GM10248 (cell line): ENCODE measurements around the gene LDLRAD3.

ENCODE experiments used
- CTCF ChIA-PET: fragments of 300-600 bp; sonication (Branson Sonifier 250); formaldehyde crosslinking; extraction: SDS; loops from one replicate; lab custom pipeline; 2021; ENCODE audit warnings: antibody characterized with exemption; lab: Yijun Ruan, JAX
- POLR2A ChIA-PET: fragments of 350-650 bp; sonication (Branson Sonifier 250); formaldehyde crosslinking; extraction: SDS; loops from one replicate; lab custom pipeline; 2020; ENCODE audit warnings: antibody characterized with exemption; lab: Yijun Ruan, JAX
- DNase-seq: peaks from one replicate; pipeline ENCODE4 v3.0.0; 2012; ENCODE audit errors: extremely low spot score
- TF ChIP-seq, protein P1 (sequence below): IDR thresholded peaks from 2 replicates; pipeline ENCODE4 v1.5.1; 2012; ENCODE audit warnings: mild to moderate bottlenecking, low read depth; ENCODE audit errors: extremely low read depth, missing control alignments, control extremely low read depth

Gene LDLRAD3

DNA sequence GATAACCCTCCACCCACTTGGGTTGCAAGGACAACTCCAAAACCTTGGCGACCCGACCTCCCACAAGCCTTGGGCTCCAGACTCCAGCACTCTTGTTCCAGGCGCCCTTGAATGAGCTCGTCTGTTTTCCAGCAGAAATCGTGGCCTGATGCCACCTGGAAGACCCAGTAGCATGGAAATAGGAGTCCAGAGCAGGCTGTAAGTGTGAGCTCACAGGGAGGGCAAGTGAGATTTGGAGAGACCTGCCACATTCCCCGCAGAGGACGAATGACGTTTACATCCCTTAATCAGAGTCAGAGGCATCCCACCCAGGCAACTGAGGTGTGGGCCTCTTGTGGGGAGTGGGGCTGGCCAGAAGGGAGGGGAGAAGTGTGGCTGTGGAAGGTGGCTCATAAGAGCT lies 71.9 kb downstream of the LDLRAD3 start:
- DNase-seq, result no peak
- CTCF ChIA-PET, result interaction anchor here (1.0 kb wide), 1 partner anchor 9 kb away, joined by 3 read pairs; no protein-coding TSS in a partner anchor
- TF ChIP-seq, protein P1, sequence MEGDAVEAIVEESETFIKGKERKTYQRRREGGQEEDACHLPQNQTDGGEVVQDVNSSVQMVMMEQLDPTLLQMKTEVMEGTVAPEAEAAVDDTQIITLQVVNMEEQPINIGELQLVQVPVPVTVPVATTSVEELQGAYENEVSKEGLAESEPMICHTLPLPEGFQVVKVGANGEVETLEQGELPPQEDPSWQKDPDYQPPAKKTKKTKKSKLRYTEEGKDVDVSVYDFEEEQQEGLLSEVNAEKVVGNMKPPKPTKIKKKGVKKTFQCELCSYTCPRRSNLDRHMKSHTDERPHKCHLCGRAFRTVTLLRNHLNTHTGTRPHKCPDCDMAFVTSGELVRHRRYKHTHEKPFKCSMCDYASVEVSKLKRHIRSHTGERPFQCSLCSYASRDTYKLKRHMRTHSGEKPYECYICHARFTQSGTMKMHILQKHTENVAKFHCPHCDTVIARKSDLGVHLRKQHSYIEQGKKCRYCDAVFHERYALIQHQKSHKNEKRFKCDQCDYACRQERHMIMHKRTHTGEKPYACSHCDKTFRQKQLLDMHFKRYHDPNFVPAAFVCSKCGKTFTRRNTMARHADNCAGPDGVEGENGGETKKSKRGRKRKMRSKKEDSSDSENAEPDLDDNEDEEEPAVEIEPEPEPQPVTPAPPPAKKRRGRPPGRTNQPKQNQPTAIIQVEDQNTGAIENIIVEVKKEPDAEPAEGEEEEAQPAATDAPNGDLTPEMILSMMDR, result no peak
- POLR2A ChIA-PET, result no interaction called here

DNA sequence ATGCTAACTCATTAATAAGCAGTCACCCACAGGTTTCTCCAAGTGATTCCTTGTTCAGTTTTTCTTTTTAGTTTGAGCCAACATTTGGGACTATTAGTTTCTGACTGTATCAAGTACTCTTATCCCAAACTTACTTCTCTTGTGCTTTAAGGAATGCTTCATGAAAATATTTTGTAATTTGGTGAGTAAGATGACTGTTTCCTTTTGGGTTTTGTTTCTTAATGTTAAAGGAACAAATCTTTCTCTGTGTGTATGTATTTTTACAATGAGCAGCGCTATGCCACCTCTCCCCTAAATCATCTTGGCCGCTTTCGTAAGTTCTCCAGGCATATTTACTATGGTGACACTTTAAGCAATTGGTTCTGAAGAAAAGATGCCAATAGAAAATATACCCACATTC lies 72.4 kb downstream of the LDLRAD3 start:
- DNase-seq, result no peak
- TF ChIP-seq, protein P1, result no peak
- CTCF ChIA-PET, result no interaction called here
- POLR2A ChIA-PET, result no interaction called here

DNA sequence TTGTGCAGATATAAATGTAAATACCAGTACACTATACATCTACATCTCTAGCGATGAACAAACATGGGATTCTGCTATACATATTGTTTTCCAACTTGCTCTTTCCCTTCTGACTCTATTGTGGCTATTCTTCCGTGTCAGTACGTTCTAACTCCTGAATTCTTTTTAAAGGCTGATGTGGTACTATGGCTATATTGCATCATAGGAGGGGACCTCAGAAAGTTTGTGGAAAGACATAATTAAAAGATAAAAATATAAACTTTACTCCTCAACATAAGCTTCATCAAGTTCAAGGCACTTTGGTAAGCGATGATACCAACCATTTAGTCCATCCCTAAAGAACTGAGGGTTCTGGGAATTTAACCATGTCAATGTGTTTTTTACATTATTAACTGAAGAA lies 72.8 kb downstream of the LDLRAD3 start:
- ChIA-PET POLR2A (no interaction called here), CTCF (no interaction called here)
- DNase-seq, result no peak
- TF ChIP-seq, protein P1, result no peak

DNA sequence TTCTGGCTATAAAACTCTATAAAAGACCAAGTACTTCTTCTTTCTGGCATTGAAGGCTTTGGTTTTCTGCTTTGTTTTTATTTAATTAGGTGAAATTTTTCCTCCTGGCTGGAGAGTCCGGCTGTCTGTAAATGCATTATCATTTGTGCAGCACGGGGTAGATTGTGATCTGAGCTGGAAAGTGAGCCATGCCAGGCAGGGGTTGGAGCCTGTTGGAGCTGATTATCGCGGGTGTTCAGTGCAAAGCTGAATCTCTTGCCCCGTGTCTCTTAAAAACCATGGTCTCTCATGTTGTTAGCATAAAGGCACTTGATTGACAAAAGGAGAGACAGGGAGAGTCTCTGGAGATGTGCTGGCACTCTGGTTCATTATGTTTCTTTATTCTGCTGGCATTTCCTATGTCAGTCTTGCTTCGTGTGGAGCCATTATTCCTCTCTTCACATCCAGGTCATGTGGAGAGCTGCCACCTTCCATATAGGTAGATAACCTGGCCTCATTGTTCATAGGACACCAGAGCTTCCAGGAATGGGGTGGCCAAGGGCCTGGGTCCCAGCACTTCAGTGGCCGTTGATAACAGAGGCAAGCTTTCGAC lies 75.2 kb downstream of the LDLRAD3 start:
- ChIA-PET POLR2A (no interaction called here), CTCF (no interaction called here)
- no peak for DNase-seq
- TF ChIP-seq, protein P1, result no peak

DNA sequence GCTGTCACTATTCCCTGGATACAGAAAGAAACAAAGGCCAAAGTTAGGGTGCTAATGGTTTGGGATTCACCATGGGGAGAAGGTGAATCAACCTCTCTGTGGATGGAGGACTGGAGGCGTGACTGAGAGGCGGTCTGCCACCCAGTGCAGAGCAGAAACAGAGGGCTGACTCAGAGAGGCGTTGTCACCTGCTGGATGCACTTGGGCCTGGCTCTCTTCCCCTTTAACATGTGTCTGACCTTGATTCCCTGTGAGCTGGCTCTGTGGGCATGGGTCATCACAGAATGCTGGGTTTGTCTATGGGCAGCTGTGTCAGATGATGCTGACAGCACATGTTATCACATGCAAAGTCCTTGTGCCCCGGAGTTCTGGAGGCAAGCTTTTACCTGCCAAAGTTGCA lies 75.9 kb downstream of the LDLRAD3 start:
- CTCF ChIA-PET, result interaction anchor here (1.5 kb wide), 1 partner anchor 22 kb away, joined by 3 read pairs; no protein-coding TSS in a partner anchor

DNA sequence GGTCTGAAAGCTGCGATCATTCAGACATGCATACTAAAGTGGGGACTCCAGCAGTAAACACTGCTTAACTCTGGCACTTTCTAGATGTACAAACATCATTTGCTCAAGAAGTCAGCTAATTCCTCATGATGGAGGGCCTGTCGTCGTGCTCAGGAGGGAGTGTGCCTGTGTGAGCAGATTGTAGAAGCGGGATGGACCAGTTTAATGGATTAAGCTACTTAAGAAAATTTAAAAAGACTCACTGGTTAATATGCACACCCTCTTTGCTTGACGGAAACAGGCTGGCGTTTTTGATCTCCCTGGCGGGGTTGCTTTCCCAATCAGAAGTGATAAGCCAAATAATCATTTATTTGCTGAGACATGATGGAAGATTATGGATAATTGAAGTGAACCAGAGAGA lies 79.0 kb downstream of the LDLRAD3 start:
- DNase-seq, result no peak
- TF ChIP-seq, protein P1, result no peak
- ChIA-PET POLR2A (no interaction called here), CTCF (interaction anchor here (1.5 kb wide), 1 partner anchor 15 kb away, joined by 5 read pairs; no protein-coding TSS in a partner anchor)

More for the DNA sequence above, 75.9 kb downstream of the LDLRAD3 start:
- TF ChIP-seq, protein P1, result no peak
- DNase-seq, result no peak
- POLR2A ChIA-PET, result no interaction called here
